ENCODE data around the gene ACVR1.

- TF ChIP-seq THAP8 (CRISPR knock-in tag; IDR thresholded peaks at IDR 0.05; ENCODE audit: borderline replicate concordance) (no peak), ZNF20 (CRISPR knock-in tag; IDR thresholded peaks at IDR 0.05) (no peak), PBX3 (CRISPR knock-in tag; IDR thresholded peaks at IDR 0.05; ENCODE audit: borderline replicate concordance) (no peak), CTCF (CRISPR knock-in tag; IDR thresholded peaks at IDR 0.05) (no peak)
Observed at GRCh38 chr2:157875641-157876065, 477 bp downstream of the ACVR1 start.
